Measurements from ENCODE around the gene PRR5L.

Gene PRR5L

GRCh38 chr11:36407356-36407755 is 111.3 kb downstream of the PRR5L start:
- DNase-seq = no peak

- no peak for DNase-seq
These were observed 112.5 kb downstream of the PRR5L start for GRCh38 chr11:36408498-36409136.

DNA sequence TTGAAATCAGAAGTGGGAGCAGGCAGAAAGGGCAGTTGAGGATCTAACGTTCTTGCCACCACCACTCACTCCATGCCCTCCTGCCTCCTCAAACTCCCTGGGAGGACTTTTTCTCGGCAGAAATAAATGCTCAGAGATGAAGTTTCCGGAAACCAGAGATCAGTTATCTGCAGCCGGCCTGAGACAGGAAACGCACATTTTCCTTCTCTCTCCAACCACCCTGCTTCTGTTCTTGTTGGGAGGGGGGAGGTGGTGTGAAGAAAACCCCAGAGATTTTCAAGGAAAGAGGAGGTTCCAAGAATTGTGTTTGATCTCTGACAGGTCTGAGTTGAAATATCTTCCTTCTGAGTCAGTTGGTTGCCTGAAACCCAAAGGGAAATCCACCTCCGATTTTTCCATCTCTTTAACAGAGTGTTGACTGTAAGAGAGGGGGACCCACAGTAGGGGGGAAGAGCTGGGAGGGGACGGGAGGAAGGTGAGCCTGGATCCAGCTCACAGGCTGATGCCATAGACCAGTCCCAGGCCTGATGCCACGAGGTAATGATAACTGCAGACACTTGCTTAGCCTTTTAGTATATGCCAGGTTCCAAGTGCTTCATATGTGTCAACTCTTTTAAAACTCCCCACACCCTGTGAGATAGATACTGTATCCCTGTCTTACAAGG is 113.2 kb downstream of the PRR5L start:
- no peak for DNase-seq

DNA sequence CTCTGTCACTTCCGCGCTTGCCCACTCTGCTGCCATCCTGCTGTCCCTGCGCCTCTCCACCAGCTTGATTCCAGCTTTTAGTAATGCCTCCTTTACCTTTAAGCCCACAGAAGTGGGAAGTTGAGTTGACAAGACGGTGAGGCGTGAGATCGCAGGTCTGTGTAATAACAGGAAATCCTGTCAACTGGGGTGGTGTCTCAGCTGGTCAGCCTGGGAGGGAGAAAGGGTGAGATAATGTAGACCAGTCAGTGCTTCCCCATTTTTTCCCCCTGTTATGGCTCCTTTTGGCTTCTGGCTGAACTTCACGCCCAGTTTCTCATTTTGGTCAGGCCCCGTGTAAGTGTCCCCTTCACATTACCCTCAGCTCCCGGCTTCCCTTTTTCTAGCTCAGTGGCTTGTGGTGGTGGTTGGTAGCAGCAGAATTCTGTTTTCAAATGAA is 115.1 kb downstream of the PRR5L start:
- DNase-seq = no peak

DNA sequence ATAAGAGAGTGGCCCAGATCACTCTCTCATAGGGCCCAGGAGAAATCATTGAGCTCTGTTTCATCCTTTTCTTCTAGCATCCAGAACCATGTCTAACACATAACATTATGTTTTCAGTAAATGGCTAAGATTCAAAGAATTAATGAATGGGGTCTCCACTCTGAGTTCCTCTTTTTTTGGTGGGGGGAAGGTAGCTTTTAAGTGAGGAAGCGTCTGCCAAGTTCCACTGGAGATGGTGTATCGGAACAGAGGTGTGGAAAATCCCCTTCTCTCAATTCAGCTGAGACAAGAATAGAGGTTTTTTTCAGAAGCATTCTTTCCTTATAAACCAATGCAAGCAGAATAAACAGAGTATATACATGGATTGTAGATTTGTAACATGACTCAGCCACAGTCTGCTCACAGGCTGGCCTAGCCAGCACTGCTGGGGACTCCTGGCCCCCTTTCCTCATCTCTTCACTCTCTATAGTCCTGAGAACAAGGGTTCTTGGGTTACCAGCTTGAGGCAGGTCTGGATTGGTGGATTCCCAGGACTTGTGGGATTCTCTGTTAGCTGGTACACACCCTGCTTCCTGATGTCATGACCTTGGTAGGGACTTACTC is 116.8 kb downstream of the PRR5L start:
- DNase-seq = no peak

GRCh38 chr11:36417154-36417553 is 121.1 kb downstream of the PRR5L start:
- no peak for DNase-seq

GRCh38 chr11:36419791-36420424 is 123.8 kb downstream of the PRR5L start:
- no peak for DNase-seq

DNA sequence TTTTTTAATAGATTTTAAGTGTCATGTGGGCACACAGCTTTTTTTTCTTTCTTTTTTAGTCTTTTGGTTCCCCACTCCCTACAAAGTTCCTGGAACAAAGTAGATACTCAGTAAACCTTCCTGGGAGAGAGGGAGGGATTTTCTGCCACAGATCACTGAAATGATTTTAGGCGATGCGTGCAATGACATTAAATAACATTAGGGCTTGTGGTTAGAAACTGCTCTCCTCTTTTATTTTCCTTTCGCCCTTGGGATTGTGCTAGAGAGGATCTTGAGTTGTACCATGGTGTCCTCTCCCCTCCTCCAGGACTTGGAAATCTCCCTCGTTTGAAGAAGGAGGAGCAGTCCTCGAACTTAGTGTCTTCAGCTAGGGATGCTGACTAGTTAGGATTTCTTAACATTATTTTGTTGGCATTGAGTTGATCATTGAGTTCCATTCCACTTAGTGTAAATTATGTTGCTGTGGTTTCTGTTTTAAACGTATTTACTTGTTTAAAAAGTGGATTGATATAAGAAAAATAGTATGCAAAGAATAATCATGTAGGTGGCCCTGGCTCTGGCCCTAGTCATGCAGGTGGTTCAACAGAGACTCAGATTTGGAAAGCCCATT is 125.6 kb downstream of the PRR5L start:
- no peak for DNase-seq

- DNase-seq = no peak
These were observed 129.5 kb downstream of the PRR5L start for GRCh38 chr11:36425561-36426081.

GRCh38 chr11:36426226-36426848 is 130.2 kb downstream of the PRR5L start:
- no peak for DNase-seq

DNA sequence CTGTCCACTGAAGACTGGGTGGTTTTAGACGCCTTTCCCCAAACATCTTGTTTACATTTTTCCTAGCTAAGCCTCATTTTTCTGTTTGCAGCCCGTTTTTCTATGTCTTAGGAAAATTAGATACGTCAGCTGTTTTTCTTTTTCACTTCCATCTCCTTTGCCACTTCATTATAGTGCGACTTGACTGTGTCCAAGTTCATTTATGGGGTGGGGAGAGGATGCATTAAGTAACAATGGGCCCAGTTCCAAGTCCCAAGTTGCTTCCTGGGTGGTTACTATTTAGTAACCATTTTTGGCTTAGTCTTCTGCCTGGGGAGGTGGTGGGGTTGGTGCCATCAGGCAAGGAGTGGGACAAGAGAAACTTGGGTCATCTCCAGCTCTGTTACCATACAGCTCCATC is 131.0 kb downstream of the PRR5L start:
- no peak for DNase-seq

DNA sequence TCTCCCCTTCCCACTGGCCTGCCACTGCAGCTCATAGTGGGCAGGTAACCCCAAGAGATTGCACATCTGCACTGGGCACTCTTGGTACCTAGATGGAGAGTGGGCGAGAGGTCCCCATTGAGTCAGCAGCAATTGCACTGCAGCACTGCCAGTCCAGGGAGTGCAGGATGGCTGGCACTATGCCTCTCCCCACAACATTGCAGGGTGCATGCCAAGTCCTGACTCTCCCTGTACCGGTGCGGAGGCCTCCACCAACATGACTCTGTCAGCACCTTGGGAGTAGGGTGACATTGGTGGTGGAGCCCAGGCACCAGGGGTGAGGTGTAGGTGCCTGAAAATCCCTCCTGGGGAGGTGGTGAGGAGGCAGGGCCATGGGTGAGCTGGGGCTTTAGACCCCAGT is 131.8 kb downstream of the PRR5L start:
- DNase-seq = no peak

GRCh38 chr11:36431429-36432092 is 135.5 kb downstream of the PRR5L start:
- DNase-seq = peak; percentile 54

DNA sequence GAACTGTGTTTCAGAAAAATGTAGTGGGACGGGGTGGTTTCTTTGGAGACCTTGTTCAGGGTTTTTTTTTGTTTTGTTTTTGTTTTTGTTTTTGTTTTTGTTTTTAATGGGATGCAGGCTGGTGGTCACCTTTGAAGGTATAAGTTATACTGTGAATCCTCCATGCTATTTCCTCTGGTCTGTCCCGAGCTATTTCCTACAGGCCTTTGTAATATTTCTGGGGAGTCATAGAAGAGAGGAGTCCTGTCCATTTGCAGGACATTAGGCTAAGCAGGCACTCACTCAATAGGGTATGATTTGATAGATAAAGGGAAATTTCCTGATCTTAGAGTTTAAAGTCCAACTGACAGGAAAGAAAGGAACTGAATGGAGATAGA is 136.0 kb downstream of the PRR5L start:
- no peak for DNase-seq

DNA sequence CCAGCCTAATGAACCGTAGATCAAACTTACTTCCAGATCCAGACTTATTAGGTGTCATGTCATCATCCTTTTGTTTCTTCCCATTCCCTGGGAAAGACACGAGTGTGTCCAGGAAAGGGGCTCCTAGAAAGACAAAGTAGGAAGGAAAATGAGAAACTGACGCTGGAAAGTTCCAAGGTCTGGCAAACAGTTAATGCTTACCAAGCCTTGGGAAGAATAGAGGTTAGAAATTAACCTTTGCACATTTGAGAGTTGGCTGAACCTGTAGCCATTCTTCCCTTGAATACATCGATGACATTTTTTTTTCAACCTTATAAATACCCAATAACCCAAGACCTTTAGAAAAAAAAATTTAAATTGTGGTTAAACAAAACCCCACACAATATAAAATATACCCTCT is 136.7 kb downstream of the PRR5L start:
- no peak for DNase-seq

DNA sequence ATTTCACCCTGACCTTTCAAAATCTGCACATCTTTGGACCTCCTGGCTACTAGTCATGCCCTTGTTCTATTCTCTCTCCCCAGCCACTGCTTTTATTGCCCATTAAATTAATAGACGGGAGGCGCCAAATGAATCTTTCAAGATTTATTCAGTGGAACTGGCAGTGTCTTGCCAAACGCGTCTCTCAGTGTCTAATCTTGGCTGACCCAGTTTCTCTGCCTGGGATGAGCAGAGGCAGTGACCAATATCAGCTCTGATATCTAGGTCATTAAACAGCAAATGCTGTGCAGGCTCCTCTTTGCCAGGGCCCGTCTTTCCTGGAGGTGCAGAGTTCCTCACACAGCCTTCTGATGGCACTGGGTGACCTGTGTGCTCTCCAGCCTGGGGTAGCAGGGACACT is 140.0 kb downstream of the PRR5L start:
- DNase-seq = no peak

DNA sequence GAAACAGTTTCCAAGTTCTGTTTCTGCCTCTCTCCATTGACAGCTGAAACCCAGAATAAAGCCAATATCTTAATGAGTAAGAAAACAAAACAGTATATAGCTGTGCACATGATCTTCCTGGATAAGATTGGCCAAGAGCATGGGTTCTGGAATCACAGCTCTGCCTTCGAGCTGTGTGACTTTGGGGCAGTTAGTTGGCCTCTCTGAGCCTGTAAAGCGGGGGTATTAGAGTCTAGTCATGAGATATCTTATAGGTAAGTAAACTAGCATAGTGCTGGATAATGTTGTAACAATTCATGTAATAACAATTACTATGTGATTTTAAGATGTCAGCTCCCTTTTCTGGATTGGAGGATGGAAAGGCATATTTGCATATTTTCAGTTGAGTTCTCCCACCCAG is 140.5 kb downstream of the PRR5L start:
- DNase-seq = no peak

- DNase-seq = no peak
These were observed 141.3 kb downstream of the PRR5L start for GRCh38 chr11:36437413-36437812.

DNA sequence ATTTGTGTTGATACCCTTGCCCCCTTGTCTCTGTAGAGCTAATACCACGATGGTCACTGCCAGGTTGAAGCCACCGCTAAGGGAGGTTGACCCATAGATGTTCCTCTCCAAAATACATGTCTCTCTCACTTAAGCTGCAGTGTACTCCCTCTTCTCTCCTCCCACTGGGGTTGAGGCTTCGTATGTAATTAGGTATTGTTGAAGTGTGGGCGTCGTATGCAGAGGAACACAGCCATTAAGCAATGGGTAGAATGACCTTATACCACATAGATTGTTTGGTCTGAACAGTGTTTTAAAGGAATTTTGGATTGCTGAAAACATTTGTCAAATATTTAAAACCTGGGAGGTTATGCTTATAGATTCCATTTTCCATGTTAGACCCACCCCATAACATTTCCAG is 142.0 kb downstream of the PRR5L start:
- DNase-seq = no peak

GRCh38 chr11:36441610-36442208 is 145.6 kb downstream of the PRR5L start:
- no peak for DNase-seq

GRCh38 chr11:36443661-36444060 is 147.6 kb downstream of the PRR5L start:
- DNase-seq = no peak

GRCh38 chr11:36446135-36446534 is 150.0 kb downstream of the PRR5L start:
- no peak for DNase-seq
